Ovary (tissue), 9 donors: ENCODE results near the gene LRMDA. TPM values are rescaled to one million over a fixed set of nuclear protein-coding genes. Genes with fewer than 3 reads are reported as not detected.

ENCODE experiments used
- DNase-seq, 5 donors: peaks; one replicate each; pipeline ENCODE4 v3.0.0-alpha.2; 2019 to 2020
- H3K27ac ChIP-seq, 2 donors: fragments of 200-600 bp; one replicate each; pipeline versions ENCODE4 v1.5.1 to v1.8.0; 2019 to 2022
- H3K27me3 ChIP-seq: fragments of 200-600 bp; one replicate; pipeline ENCODE4 v1.8.0; 2022
- H3K36me3 ChIP-seq: fragments of 200-600 bp; sonication (generic); one replicate; pipeline ENCODE4 v1.5.1; 2019
- H3K4me1 ChIP-seq: one replicate; pipeline ENCODE4 v1.8.1; 2013; ENCODE audit warnings: mild to moderate bottlenecking, moderate library complexity; ENCODE audit not compliant: insufficient read depth
- H3K4me3 ChIP-seq: fragments of 200-600 bp; sonication (generic); one replicate; pipeline ENCODE4 v1.5.1; 2017
- H3K9me3 ChIP-seq, 2 donors: fragments of 200-600 bp in 1 of 2; sonication (generic) in 1 of 2; one replicate each; pipeline versions ENCODE4 v1.5.1 to v1.8.1; 2013 to 2019; ENCODE audit warnings: mild to moderate bottlenecking in 1 of 2, moderate library complexity in 1 of 2
- EP300 ChIP-seq: sonication (generic); formaldehyde crosslinking; IDR thresholded peaks from one replicate; pipeline ENCODE4 v1.6.1; 2017; ENCODE audit warnings: antibody characterized with exemption
- POLR2A ChIP-seq: fragments of 450-650 bp; IDR thresholded peaks from one replicate; pipeline ENCODE4 v1.6.1; 2017; ENCODE audit warnings: antibody characterized with exemption, mild to moderate bottlenecking, moderate library complexity
- WGBS, 3 donors: extraction: QIAGEN DNeasy Blood & Tissue Kit in 1 of 3; methylation state at CpG; one replicate each; pipeline versions ENCODE4 v1.1.5 to v1.1.7; 2013 to 2017; 5-methylcytosine and 5-hydroxymethylcytosine counted together
- intact Hi-C, 4 donors: fragments of 100-400 bp; cut with DNase I; formaldehyde crosslinking; loops; one replicate each; pipeline versions ENCODE4 v1.11.0 to v1.15.1; 2022 to 2023
- polyA plus RNA-seq, 2 donors: library from polyadenylated mRNA; stranded (reverse); fragments of 200-250 nt in 1 of 2; fragments of 350-450 nt in 1 of 2; fragmentation: Illumina TruSeq in 1 of 2; extraction: RNeasy Lipid Tissue Mini Kit (QIAGEN cat#74804) in 1 of 2; gene quantifications; one replicate each; pipeline ENCODE4 v1.2.3, GENCODE V29; 2013 to 2014
- total RNA-seq, 7 donors: library from RNA; depleted of rRNA in 2 of 7; stranded (reverse); fragments of >200 nt in 2 of 7; fragmentation: NEBNext Ultra II Directional in 3 of 7; extraction: Animal tissue kit (Norgen Biotek cat#: 25700) in 3 of 7; gene quantifications; one replicate each; pipeline versions ENCODE4 v1.1.0 to v1.2.4, GENCODE V29; 2016 to 2023
- TF ChIP-seq, protein P1 (sequence below), 3 donors: fragments of 450-650 bp in 2 of 3; fragments of 200-600 bp in 1 of 3; IDR thresholded peaks; one replicate each; pipeline versions ENCODE4 v1.5.1 to v1.8.0; 2016 to 2022; ENCODE audit warnings: antibody characterized with exemption in 3 of 3, mild to moderate bottlenecking in 1 of 3
- donor health status: DM: no; HTN: no; CAD: no; lungs with moderate emphysema.
- donor health status: DM: no; HTN: no; CAD: no.
- donor health status: Bipolar disorder and iron deficiency.
- donor health status: DM: yes; HTN: yes; CAD: no.
- donor health status: DM: no; HTN: no; CAD: no.
- donor health status: DM: yes; HTN: yes; CAD: no.

The LRMDA gene
- total and polyA plus RNA-seq, 9 donors = 14.8 to 30.7 (median 22.9) TPM

GRCh38 chr10:75400771-75401568 is 30.5 kb upstream of the LRMDA start:
- WGBS, 3 donors = 0% methylated on average over 44 to 68 of the region's 68 CpGs
- DNase-seq = peak; percentile 51 to 77 (median 69)
- H3K4me1 ChIP-seq = peaks cover 4% of the 10 kb centered on the region
- TF ChIP-seq EP300 (no peak), POLR2A (no peak)
- TF ChIP-seq, protein P1, sequence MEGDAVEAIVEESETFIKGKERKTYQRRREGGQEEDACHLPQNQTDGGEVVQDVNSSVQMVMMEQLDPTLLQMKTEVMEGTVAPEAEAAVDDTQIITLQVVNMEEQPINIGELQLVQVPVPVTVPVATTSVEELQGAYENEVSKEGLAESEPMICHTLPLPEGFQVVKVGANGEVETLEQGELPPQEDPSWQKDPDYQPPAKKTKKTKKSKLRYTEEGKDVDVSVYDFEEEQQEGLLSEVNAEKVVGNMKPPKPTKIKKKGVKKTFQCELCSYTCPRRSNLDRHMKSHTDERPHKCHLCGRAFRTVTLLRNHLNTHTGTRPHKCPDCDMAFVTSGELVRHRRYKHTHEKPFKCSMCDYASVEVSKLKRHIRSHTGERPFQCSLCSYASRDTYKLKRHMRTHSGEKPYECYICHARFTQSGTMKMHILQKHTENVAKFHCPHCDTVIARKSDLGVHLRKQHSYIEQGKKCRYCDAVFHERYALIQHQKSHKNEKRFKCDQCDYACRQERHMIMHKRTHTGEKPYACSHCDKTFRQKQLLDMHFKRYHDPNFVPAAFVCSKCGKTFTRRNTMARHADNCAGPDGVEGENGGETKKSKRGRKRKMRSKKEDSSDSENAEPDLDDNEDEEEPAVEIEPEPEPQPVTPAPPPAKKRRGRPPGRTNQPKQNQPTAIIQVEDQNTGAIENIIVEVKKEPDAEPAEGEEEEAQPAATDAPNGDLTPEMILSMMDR (IDR thresholded peaks at IDR 0.05) = no peak
- H3K36me3 ChIP-seq = no peaks in the 10 kb centered on the region
- H3K9me3 ChIP-seq = no peaks in the 10 kb centered on the region
- H3K27me3 ChIP-seq = no peaks in the 10 kb centered on the region
- H3K4me3 ChIP-seq = peak overlapping the region; percentile 93
- intact Hi-C loops = loop anchor here (5.0 to 10.0 kb wide), 9 partner anchors 254 to 1614 kb away; no protein-coding TSS in a partner anchor
- peak overlapping the region; percentile 98 for H3K27ac ChIP-seq

DNA sequence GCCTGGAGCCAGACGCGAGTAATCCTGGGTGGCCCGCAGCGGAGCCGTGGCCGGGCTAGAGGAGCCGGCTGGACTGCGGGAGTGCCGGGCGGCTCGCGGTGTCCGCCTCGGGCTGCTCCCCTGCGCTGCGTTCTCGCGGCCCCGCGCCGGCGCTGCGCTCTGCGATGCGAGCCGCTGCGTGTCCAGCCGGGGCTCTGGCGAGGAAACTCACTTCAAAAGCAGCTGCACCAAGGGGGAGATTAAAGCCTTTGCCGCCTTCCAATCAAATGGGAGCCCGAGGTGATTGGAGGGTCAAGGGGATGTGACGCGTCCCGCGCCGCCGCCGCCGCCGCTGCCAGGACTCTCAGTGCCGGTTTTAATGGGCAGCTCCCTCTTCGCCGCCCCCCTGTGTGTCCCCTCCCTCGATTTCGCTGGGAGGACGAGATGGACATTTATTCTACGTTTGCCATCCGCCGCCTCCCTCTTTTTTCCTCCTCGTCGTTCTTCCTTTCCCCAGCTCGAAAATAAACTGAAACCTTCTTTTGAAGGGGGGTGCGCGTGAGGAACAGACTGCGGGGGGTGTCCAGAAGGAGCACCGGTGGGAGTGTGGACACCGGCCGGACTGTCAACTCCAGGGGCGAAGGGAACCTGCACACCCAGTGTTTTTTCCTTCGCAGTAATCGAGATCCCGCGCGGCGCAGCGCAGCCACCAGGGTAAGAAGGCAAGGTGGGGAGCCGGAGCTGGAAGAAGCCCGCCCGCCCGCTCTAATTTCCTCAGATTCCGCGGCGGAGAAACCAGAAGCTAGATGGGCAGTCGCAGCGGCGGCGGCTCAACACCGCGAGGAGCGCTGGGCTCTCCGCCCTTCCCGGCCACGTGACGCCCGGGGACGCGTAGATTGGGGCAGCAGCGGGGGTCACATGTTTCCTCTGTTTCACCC is 29.6 kb upstream of the LRMDA start, which contains the start of gene ZNF503:
Gene ZNF503 (minus strand): TSS at position 196 of the 917 bp plus-strand sequence. CDS start 345 bp downstream, outside the sequence.
- no peaks in the 10 kb centered on the region for H3K27me3 ChIP-seq
- H3K4me1 ChIP-seq = peaks cover 4% of the 10 kb centered on the region
- TF ChIP-seq EP300 (peak; percentile 50), POLR2A (peak; percentile 94)
- TF ChIP-seq, protein P1 (IDR thresholded peaks at IDR 0.05) = peak; percentile 27 to 80 (median 70)
- intact Hi-C loops = loop anchor here (2.0 to 10.0 kb wide), 10 partner anchors 253 to 1613 kb away; no protein-coding TSS in a partner anchor
- no peaks in the 10 kb centered on the region for H3K36me3 ChIP-seq
- 0 to 1% (median 0%) methylated on average over 70 to 88 of the region's 88 CpGs for WGBS, 3 donors
- peak; percentile 97 to 99 (median 98) for DNase-seq
- peak within 1 kb of the TSS; percentile 98 for H3K27ac ChIP-seq
- no peaks in the 10 kb centered on the region for H3K9me3 ChIP-seq
- peak within 1 kb of the TSS; percentile 93 for H3K4me3 ChIP-seq

- WGBS, 3 donors = 0 to 1% (median 0%) methylated on average over 42 of the region's 42 CpGs
- DNase-seq = peak; percentile 67 to 72 (median 70)
- intact Hi-C loops = loop anchor here (2.0 to 10.0 kb wide), 10 partner anchors 252 to 1612 kb away; no protein-coding TSS in a partner anchor
These were observed 28.8 kb upstream of the LRMDA start for GRCh38 chr10:75402486-75403143.

GRCh38 chr10:75403144-75403938 is 28.1 kb upstream of the LRMDA start:
- intact Hi-C loops = loop anchor here (2.0 to 10.0 kb wide), 10 partner anchors 251 to 1611 kb away; no protein-coding TSS in a partner anchor
- DNase-seq = peak; percentile 69 to 77 (median 76)
- H3K4me3 ChIP-seq = peak overlapping the region; percentile 93
- H3K36me3 ChIP-seq = no peaks in the 10 kb centered on the region
- H3K27ac ChIP-seq = peak overlapping the region; percentile 98
- 0 to 1% (median 1%) methylated on average over 55 to 56 of the region's 56 CpGs for WGBS, 3 donors
- H3K9me3 ChIP-seq = no peaks in the 10 kb centered on the region
- peaks cover 4% of the 10 kb centered on the region for H3K4me1 ChIP-seq
- H3K27me3 ChIP-seq = no peaks in the 10 kb centered on the region
- TF ChIP-seq POLR2A (no peak), EP300 (no peak)
- TF ChIP-seq, protein P1 (IDR thresholded peaks at IDR 0.05) = no peak

More at GRCh38 chr10:75402486-75403143, 28.8 kb upstream of the LRMDA start:
- no peaks in the 10 kb centered on the region for H3K9me3 ChIP-seq
- no peaks in the 10 kb centered on the region for H3K36me3 ChIP-seq
- peak; percentile 51 for TF ChIP-seq POLR2A
- no peak for TF ChIP-seq EP300
- H3K4me1 ChIP-seq = peaks cover 4% of the 10 kb centered on the region
- no peaks in the 10 kb centered on the region for H3K27me3 ChIP-seq
- peak overlapping the region; percentile 98 for H3K27ac ChIP-seq
- H3K4me3 ChIP-seq = peak overlapping the region; percentile 93
